SK-N-SH (cell line): ENCODE data around the gene PRKN. TPM values are rescaled to one million over a fixed set of nuclear protein-coding genes. Genes with fewer than 3 reads are reported as not detected.

Experiments used
- CTCF ChIA-PET: fragments of 300-600, 350-600 bp; formaldehyde crosslinking; extraction: SDS; loops from one replicate; lab custom pipeline; 2021; lab: Yijun Ruan, JAX
- POLR2A ChIA-PET: fragments of 350-600 bp; sonication (Branson Sonifier 250); formaldehyde crosslinking; extraction: SDS; loops from one replicate; lab custom pipeline; 2020; ENCODE audit warnings: antibody characterized with exemption, inconsistent platforms; lab: Yijun Ruan, JAX
- DNase-seq: peaks from one replicate; pipeline ENCODE4 v3.0.0; 2012
- H2AFZ ChIP-seq: fragments of 200-600 bp; sonication (generic); 2 replicates; pipeline ENCODE4 v1.8.1; 2016; ENCODE audit warnings: antibody characterized with exemption, mild to moderate bottlenecking, low read depth
- H3F3A ChIP-seq: fragments of 200-600 bp; sonication (generic); replicated peaks from 2 replicates; pipeline ENCODE3; 2016; ENCODE audit warnings: antibody characterized with exemption, mild to moderate bottlenecking; ENCODE audit not compliant: insufficient read depth
- H3K27ac ChIP-seq, 2 experiments: fragments of 200-500 bp in 1 of 2; fragments of 200-600 bp in 1 of 2; sonication (Bioruptor generic) in 1 of 2; sonication (generic), shearing (Covaris generic) in 1 of 2; 2 replicates each; pipeline versions ENCODE4 v1.5.1 to v1.6.1; 2014 to 2016; ENCODE audit warnings: low read depth in 2 of 2, inconsistent platforms in 1 of 2, low read length in 1 of 2, mild to moderate bottlenecking in 1 of 2, mixed read lengths in 1 of 2
- H3K27me3 ChIP-seq: fragments of 200-600 bp; sonication (generic), shearing (Covaris generic); 2 replicates; pipeline ENCODE4 v1.6.1; 2016; ENCODE audit warnings: mixed run types; ENCODE audit not compliant: insufficient read depth
- H3K36me3 ChIP-seq, 2 experiments: fragments of 200-500 bp in 1 of 2; fragments of 200-600 bp in 1 of 2; sonication (Bioruptor generic) in 1 of 2; sonication (generic) in 1 of 2; replicated peaks in 1 of 2; 2 replicates each; pipeline versions ENCODE3 to v1.5.1; 2014 to 2016; ENCODE audit warnings: low read length in 1 of 2, mild to moderate bottlenecking in 1 of 2; ENCODE audit not compliant: insufficient read depth in 2 of 2, control insufficient read depth in 1 of 2
- H3K4me1 ChIP-seq, 2 experiments: fragments of 200-500 bp in 1 of 2; fragments of 200-600 bp in 1 of 2; sonication (Bioruptor generic) in 1 of 2; sonication (generic), shearing (Covaris generic) in 1 of 2; 2 replicates each; pipeline versions ENCODE4 v1.5.1 to v1.6.1; 2014 to 2016; ENCODE audit warnings: low read depth in 1 of 2, low read length in 1 of 2, mixed run types in 1 of 2; ENCODE audit not compliant: insufficient read depth in 2 of 2, control insufficient read depth in 1 of 2
- H3K4me2 ChIP-seq: fragments of 200-600 bp; sonication (generic), shearing (Covaris generic); 2 replicates; pipeline ENCODE4 v1.6.1; 2017; ENCODE audit warnings: mixed run types
- H3K4me3 ChIP-seq, 2 experiments: fragments of 200-500 bp in 1 of 2; fragments of 200-600 bp in 1 of 2; sonication (Bioruptor generic) in 1 of 2; sonication (generic), shearing (Covaris generic) in 1 of 2; 2 replicates each; pipeline versions ENCODE4 v1.5.1 to v1.8.1; 2014 to 2016; ENCODE audit warnings: low read depth in 2 of 2, inconsistent platforms in 1 of 2, low read length in 1 of 2, mild to moderate bottlenecking in 1 of 2, mixed read lengths in 1 of 2, moderate library complexity in 1 of 2
- H3K79me2 ChIP-seq: fragments of 200-600 bp; sonication (generic); 2 replicates; pipeline ENCODE4 v1.8.1; 2017; ENCODE audit warnings: mild to moderate bottlenecking; ENCODE audit not compliant: insufficient read depth
- H3K9ac ChIP-seq: fragments of 200-600 bp; sonication (generic); 2 replicates; pipeline ENCODE4 v1.6.1; 2017; ENCODE audit warnings: mixed run types
- H3K9me2 ChIP-seq: fragments of 200-600 bp; sonication (generic); 2 replicates; pipeline ENCODE4 v1.6.1; 2017; ENCODE audit warnings: mixed run types
- H3K9me3 ChIP-seq: fragments of 200-600 bp; sonication (generic); 2 replicates; pipeline ENCODE4 v1.6.1; 2017; ENCODE audit warnings: mixed run types, mild to moderate bottlenecking, moderate library complexity
- H4K20me1 ChIP-seq: fragments of 200-600 bp; sonication (generic); 2 replicates; pipeline ENCODE4 v1.6.1; 2017; ENCODE audit warnings: mild to moderate bottlenecking, mixed run types; ENCODE audit not compliant: insufficient read depth
- EZH2phosphoT487 ChIP-seq: fragments of 200-600 bp; sonication (generic); IDR thresholded peaks from 2 replicates; pipeline ENCODE4 v1.6.1; 2017; ENCODE audit warnings: low read depth, mixed run types, mild to moderate bottlenecking, antibody characterized with exemption, moderate library complexity, borderline replicate concordance
- FOXM1 ChIP-seq: IDR thresholded peaks from 2 replicates; pipeline ENCODE4 v1.4.0; 2012; ENCODE audit warnings: low read depth, mild to moderate bottlenecking
- NRF1 ChIP-seq: IDR thresholded peaks from 2 replicates; pipeline ENCODE4 v1.6.1; 2012; ENCODE audit warnings: low read depth, mild to moderate bottlenecking, low read length
- SIN3A ChIP-seq: IDR thresholded peaks from 2 replicates; pipeline ENCODE4 v1.6.1; 2012; ENCODE audit warnings: low read depth, mild to moderate bottlenecking, low read length, moderate library complexity, borderline replicate concordance
- TAF1 ChIP-seq: IDR thresholded peaks from 2 replicates; pipeline ENCODE4 v1.6.1; 2012; ENCODE audit warnings: low read depth, mild to moderate bottlenecking, low read length, moderate library complexity, borderline replicate concordance
- TCF12 ChIP-seq: IDR thresholded peaks from 2 replicates; pipeline ENCODE4 v1.4.0; 2012
- ZBTB33 ChIP-seq: IDR thresholded peaks from 2 replicates; pipeline ENCODE4 v1.4.0; 2012; ENCODE audit warnings: low read depth, borderline replicate concordance
- WGBS: methylation state at CpG from one replicate; pipeline ENCODE4 v1.1.6; 2017; ENCODE audit warnings: low lambda C conversion rate; 5-methylcytosine and 5-hydroxymethylcytosine counted together
- polyA plus RNA-seq, 3 experiments: library from polyadenylated mRNA; depleted of rRNA; stranded (reverse); fragments of >200 nt; gene quantifications; 2 replicates each; pipeline ENCODE4 v1.2.3, GENCODE V29; 2012
- TF ChIP-seq, protein P1 (sequence below): IDR thresholded peaks from 2 replicates; pipeline ENCODE4 v1.4.0; 2012; ENCODE audit warnings: low read depth, borderline replicate concordance

PRKN gene
- polyA plus RNA-seq, 1 of the 3 experiments (the other 2 are of a cell fraction): 0.76 TPM

DNA sequence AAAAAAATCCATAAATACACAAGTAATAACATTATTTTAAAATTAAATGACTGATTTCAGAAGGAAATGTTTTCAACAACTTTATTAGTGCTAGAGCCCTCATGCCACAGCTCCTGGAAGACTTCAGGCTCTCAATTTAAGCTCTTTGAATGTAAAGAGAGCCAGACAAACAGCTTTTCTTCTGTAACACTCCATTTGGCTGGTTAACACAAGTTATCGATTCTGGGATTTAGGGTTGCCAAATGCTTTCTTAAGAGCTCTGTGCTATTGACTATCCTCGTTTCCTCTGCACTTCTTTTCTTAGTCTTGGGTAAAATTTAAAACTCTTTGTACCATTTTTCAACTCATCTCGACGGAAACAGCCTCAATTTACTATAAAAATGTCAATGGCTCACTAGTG lies 402.5 kb downstream of the PRKN start:
- Histone ChIP-seq H3K79me2 (no peaks in the 10 kb centered on the region), H3K9ac (no peak overlapping the region), H3F3A (no peaks in the 10 kb centered on the region), H3K4me2 (no peak overlapping the region), H4K20me1 (no peaks in the 10 kb centered on the region), H3K27me3 (no peaks in the 10 kb centered on the region), H3K36me3 (no peaks in the 10 kb centered on the region), H3K9me2 (no peaks in the 10 kb centered on the region), H3K4me3 (no peak overlapping the region), H3K4me1 (no peaks in the 10 kb centered on the region), H2AFZ (no peak overlapping the region), H3K27ac (no peak overlapping the region), H3K9me3 (no peaks in the 10 kb centered on the region; the same call in 1 of the 2 replicates)
- CTCF ChIA-PET: no interaction called here
- no peak for DNase-seq
- TF ChIP-seq EZH2phosphoT487 (no peak), SIN3A (no peak), FOXM1 (no peak)
- TF ChIP-seq, protein P1, sequence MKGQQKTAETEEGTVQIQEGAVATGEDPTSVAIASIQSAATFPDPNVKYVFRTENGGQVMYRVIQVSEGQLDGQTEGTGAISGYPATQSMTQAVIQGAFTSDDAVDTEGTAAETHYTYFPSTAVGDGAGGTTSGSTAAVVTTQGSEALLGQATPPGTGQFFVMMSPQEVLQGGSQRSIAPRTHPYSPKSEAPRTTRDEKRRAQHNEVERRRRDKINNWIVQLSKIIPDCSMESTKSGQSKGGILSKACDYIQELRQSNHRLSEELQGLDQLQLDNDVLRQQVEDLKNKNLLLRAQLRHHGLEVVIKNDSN: no peak
- POLR2A ChIA-PET: no interaction called here
- 35% methylated on average over 4 of the region's 4 CpGs for WGBS

DNA sequence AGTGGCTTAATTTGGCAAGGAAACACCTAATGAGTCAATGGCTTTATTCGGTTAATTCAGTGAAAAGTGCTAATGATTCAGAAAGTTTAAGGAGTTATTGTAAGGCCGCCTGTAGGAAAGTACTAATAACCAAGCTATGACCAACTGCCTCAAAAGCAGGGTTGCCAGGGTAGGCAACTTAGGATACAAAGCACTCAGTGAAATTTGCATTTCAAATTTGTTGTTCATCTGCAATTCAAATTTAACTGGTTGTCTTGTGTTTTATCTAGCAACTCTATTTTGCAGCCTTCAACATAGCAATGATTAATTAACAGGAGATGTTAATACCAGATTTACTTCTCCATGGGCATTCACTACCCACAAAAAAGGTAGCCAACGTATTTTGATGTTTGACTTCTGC lies 412.3 kb downstream of the PRKN start:
- no peak for TF ChIP-seq FOXM1
- no peak for TF ChIP-seq ZBTB33
- no peak for TF ChIP-seq TCF12
- TF ChIP-seq TAF1: no peak
- no peak for TF ChIP-seq SIN3A
- no peak for TF ChIP-seq NRF1
- TF ChIP-seq, all 33 proteins: peak for 0
- no peaks in the 10 kb centered on the region; the same call in 1 of the 2 replicates for H3K9me3 ChIP-seq
- ChIA-PET POLR2A (no interaction called here), CTCF (interaction anchor here (1.1 kb wide), 1 partner anchor 28 kb away, joined by 3 read pairs; no protein-coding TSS in a partner anchor)
- H3K4me2 ChIP-seq: no peak overlapping the region
- H3K36me3 ChIP-seq: no peaks in the 10 kb centered on the region
- no peak overlapping the region for H3K4me3 ChIP-seq
- no peak overlapping the region for H3K27ac ChIP-seq
- H2AFZ ChIP-seq: no peak overlapping the region
- no peaks in the 10 kb centered on the region for H3K79me2 ChIP-seq
- H3K4me1 ChIP-seq: no peaks in the 10 kb centered on the region
- no peak for DNase-seq
- H3K9me2 ChIP-seq: no peaks in the 10 kb centered on the region
- H3F3A ChIP-seq: no peaks in the 10 kb centered on the region
- 35% methylated on average over 3 of the region's 3 CpGs for WGBS
- H3K9ac ChIP-seq: no peak overlapping the region
- no peaks in the 10 kb centered on the region for H4K20me1 ChIP-seq
- no peaks in the 10 kb centered on the region for H3K27me3 ChIP-seq
